HepG2 (cell line): ENCODE measurements around the gene SIK3. TPM values are rescaled to one million over a fixed set of nuclear protein-coding genes. Genes with fewer than 3 reads are reported as not detected.

Experiments used
- BHLHE40 ChIP-seq: IDR thresholded peaks from 2 replicates; pipeline ENCODE4 v1.6.1; 2011; ENCODE audit warnings: low read length, improper control_type of control experiment
- CBFB ChIP-seq: sonication (generic); formaldehyde crosslinking; IDR thresholded peaks from 2 replicates; pipeline ENCODE4 v1.4.0; 2020; ENCODE audit warnings: missing genetic modification reagents
- JARID2 ChIP-seq: sonication (generic); formaldehyde crosslinking; IDR thresholded peaks from 2 replicates; pipeline ENCODE4 v1.8.1; 2023; ENCODE audit warnings: missing genetic modification reagents, inconsistent platforms; ENCODE audit not compliant: insufficient replicate concordance
- MEF2D ChIP-seq: sonication (generic); formaldehyde crosslinking; IDR thresholded peaks from 2 replicates; pipeline ENCODE4 v1.5.1; 2020; ENCODE audit warnings: mild to moderate bottlenecking, missing genetic modification reagents
- MTA1 ChIP-seq: sonication (generic); formaldehyde crosslinking; IDR thresholded peaks from 2 replicates; pipeline ENCODE4 v1.4.0; 2020; ENCODE audit warnings: missing genetic modification reagents, mild to moderate bottlenecking, borderline replicate concordance
- SOX13 ChIP-seq, 3 experiments: fragments of 450-650 bp in 1 of 3; sonication (generic) in 1 of 3; formaldehyde crosslinking in 1 of 3; IDR thresholded peaks in 2 of 3; conservative IDR thresholded peaks in 1 of 3; 2 replicates each; pipeline versions ENCODE4 v1.5.0 to v1.6.1; 2016 to 2020; ENCODE audit warnings: antibody characterized with exemption in 1 of 3, mild to moderate bottlenecking in 1 of 3, missing compliant biosample characterization in 1 of 3, missing genetic modification reagents in 1 of 3, moderate library complexity in 1 of 3
- U2AF2 ChIP-seq: fragments of 200-400 bp; formaldehyde crosslinking; IDR thresholded peaks from 2 replicates; pipeline ENCODE4 v1.6.1; 2017; ENCODE audit warnings: low read depth, mild to moderate bottlenecking, low read length
- USF2 ChIP-seq, 2 experiments: sonication (generic) in 1 of 2; formaldehyde crosslinking in 1 of 2; IDR thresholded peaks; 2 replicates each; pipeline versions ENCODE4 v1.5.1 to v1.6.1; 2011 to 2020; ENCODE audit warnings: borderline replicate concordance in 1 of 2, low read depth in 1 of 2, low read length in 1 of 2, mild to moderate bottlenecking in 1 of 2, missing genetic modification reagents in 1 of 2, moderate library complexity in 1 of 2
- ZHX1 ChIP-seq: sonication (generic); formaldehyde crosslinking; IDR thresholded peaks from 2 replicates; pipeline ENCODE4 v1.8.1; 2022; ENCODE audit warnings: low read depth, mild to moderate bottlenecking, missing genetic modification reagents
- ZNF160 ChIP-seq: sonication (generic); formaldehyde crosslinking; IDR thresholded peaks from 2 replicates; pipeline ENCODE4 v1.8.0; 2022; ENCODE audit warnings: mild to moderate bottlenecking, inconsistent platforms, missing genetic modification reagents
- ZSCAN21 ChIP-seq: sonication (generic); formaldehyde crosslinking; IDR thresholded peaks from 2 replicates; pipeline ENCODE4 v1.8.0; 2022; ENCODE audit warnings: mild to moderate bottlenecking, missing genetic modification reagents, moderate library complexity, borderline replicate concordance
- polyA plus RNA-seq, 8 experiments: library from polyadenylated mRNA; depleted of rRNA in 3 of 8; stranded (reverse) in 7 of 8; unstranded in 1 of 8; fragments of >200 nt; fragmentation: Illumina TruSeq in 4 of 8; extraction: Trizol in 4 of 8; gene quantifications; 2 replicates each; pipeline versions ENCODE4 v1.2.1 to v1.2.3, GENCODE V29; 2011 to 2016; ENCODE audit warnings: low read depth in 4 of 8, missing spikeins in 1 of 8, mixed read lengths in 1 of 8; ENCODE audit not compliant: insufficient read depth in 1 of 8
- total RNA-seq, 5 experiments: library from RNA; depleted of rRNA; stranded (reverse); fragments of >200 nt; fragmentation: Illumina TruSeq; extraction: Trizol; gene quantifications; 2 replicates each; pipeline ENCODE4 v1.2.3, GENCODE V29; 2016; ENCODE audit warnings: low read depth in 1 of 5
- TF ChIP-seq, protein P1 (sequence below): sonication (generic); formaldehyde crosslinking; conservative IDR thresholded peaks from 2 replicates; pipeline ENCODE4 v1.4.0; 2020; ENCODE audit warnings: mild to moderate bottlenecking, missing genetic modification reagents, moderate library complexity
- TF ChIP-seq, protein P2 (sequence below): sonication (generic); formaldehyde crosslinking; IDR thresholded peaks from 2 replicates; pipeline ENCODE4 v1.5.1; 2020; ENCODE audit warnings: mild to moderate bottlenecking, missing genetic modification reagents, moderate library complexity

Gene SIK3
- total and polyA plus RNA-seq, 2 of the 13 experiments (the other 11 are each of a cell fraction or from before 2014, with no cell fraction given), result 5.7 to 9.8 TPM

- no peak for TF ChIP-seq JARID2 (CRISPR knock-in tag)
- TF ChIP-seq BHLHE40, result no peak
- no peak for TF ChIP-seq SOX13 (IDR thresholded peaks at IDR 0.05)
- peak in 1 of 2 experiments; percentile 56; a peak in 2 of 4 replicates for TF ChIP-seq SOX13 (CRISPR knock-in tag; conservative IDR thresholded peaks at IDR 0.05 in 1 of 2, IDR thresholded peaks at IDR 0.05 in 1 of 2)
- TF ChIP-seq ZNF160 (CRISPR knock-in tag), result 0 out of 2 replicates have a peak, but pooled peaks have one; percentile 45
- TF ChIP-seq ZSCAN21 (CRISPR knock-in tag), result no peak
- peak; percentile 89 for TF ChIP-seq CBFB (CRISPR knock-in tag)
- TF ChIP-seq USF2 (IDR thresholded peaks at IDR 0.05; ENCODE audit: low read depth, low read length), result 0 out of 2 replicates have a peak, but pooled peaks have one; percentile 16
- TF ChIP-seq USF2 (CRISPR knock-in tag; IDR thresholded peaks at IDR 0.05; ENCODE audit: borderline replicate concordance), result no peak
- TF ChIP-seq, protein P1, sequence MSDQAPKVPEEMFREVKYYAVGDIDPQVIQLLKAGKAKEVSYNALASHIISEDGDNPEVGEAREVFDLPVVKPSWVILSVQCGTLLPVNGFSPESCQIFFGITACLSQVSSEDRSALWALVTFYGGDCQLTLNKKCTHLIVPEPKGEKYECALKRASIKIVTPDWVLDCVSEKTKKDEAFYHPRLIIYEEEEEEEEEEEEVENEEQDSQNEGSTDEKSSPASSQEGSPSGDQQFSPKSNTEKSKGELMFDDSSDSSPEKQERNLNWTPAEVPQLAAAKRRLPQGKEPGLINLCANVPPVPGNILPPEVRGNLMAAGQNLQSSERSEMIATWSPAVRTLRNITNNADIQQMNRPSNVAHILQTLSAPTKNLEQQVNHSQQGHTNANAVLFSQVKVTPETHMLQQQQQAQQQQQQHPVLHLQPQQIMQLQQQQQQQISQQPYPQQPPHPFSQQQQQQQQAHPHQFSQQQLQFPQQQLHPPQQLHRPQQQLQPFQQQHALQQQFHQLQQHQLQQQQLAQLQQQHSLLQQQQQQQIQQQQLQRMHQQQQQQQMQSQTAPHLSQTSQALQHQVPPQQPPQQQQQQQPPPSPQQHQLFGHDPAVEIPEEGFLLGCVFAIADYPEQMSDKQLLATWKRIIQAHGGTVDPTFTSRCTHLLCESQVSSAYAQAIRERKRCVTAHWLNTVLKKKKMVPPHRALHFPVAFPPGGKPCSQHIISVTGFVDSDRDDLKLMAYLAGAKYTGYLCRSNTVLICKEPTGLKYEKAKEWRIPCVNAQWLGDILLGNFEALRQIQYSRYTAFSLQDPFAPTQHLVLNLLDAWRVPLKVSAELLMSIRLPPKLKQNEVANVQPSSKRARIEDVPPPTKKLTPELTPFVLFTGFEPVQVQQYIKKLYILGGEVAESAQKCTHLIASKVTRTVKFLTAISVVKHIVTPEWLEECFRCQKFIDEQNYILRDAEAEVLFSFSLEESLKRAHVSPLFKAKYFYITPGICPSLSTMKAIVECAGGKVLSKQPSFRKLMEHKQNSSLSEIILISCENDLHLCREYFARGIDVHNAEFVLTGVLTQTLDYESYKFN (CRISPR knock-in tag), result peak; percentile 69
- no peak for TF ChIP-seq U2AF2
- TF ChIP-seq ZHX1, result no peak
- peak; percentile 44; the same call in 1 of the 2 replicates for TF ChIP-seq MTA1 (CRISPR knock-in tag)
- TF ChIP-seq MEF2D (CRISPR knock-in tag), result 0 out of 2 replicates have a peak, but pooled peaks have one; percentile 40
- TF ChIP-seq, protein P2, sequence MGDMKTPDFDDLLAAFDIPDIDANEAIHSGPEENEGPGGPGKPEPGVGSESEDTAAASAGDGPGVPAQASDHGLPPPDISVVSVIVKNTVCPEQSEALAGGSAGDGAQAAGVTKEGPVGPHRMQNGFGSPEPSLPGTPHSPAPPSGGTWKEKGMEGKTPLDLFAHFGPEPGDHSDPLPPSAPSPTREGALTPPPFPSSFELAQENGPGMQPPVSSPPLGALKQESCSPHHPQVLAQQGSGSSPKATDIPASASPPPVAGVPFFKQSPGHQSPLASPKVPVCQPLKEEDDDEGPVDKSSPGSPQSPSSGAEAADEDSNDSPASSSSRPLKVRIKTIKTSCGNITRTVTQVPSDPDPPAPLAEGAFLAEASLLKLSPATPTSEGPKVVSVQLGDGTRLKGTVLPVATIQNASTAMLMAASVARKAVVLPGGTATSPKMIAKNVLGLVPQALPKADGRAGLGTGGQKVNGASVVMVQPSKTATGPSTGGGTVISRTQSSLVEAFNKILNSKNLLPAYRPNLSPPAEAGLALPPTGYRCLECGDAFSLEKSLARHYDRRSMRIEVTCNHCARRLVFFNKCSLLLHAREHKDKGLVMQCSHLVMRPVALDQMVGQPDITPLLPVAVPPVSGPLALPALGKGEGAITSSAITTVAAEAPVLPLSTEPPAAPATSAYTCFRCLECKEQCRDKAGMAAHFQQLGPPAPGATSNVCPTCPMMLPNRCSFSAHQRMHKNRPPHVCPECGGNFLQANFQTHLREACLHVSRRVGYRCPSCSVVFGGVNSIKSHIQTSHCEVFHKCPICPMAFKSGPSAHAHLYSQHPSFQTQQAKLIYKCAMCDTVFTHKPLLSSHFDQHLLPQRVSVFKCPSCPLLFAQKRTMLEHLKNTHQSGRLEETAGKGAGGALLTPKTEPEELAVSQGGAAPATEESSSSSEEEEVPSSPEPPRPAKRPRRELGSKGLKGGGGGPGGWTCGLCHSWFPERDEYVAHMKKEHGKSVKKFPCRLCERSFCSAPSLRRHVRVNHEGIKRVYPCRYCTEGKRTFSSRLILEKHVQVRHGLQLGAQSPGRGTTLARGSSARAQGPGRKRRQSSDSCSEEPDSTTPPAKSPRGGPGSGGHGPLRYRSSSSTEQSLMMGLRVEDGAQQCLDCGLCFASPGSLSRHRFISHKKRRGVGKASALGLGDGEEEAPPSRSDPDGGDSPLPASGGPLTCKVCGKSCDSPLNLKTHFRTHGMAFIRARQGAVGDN (CRISPR knock-in tag), result peak; percentile 82
Observed at GRCh38 chr11:116840746-116841296, 257.4 kb downstream of the SIK3 start (continued).
